Measurements from ENCODE around the gene BNC2. TPM values are rescaled to one million over a fixed set of nuclear protein-coding genes. Genes with fewer than 3 reads are reported as not detected.
A peak's percentile ranks its signal among the peaks of the same experiment; 100 is the strongest.

The BNC2 gene
- total and polyA plus RNA-seq, 2 experiments from 2014 or later: 19.3 to 20.7 TPM

DNA sequence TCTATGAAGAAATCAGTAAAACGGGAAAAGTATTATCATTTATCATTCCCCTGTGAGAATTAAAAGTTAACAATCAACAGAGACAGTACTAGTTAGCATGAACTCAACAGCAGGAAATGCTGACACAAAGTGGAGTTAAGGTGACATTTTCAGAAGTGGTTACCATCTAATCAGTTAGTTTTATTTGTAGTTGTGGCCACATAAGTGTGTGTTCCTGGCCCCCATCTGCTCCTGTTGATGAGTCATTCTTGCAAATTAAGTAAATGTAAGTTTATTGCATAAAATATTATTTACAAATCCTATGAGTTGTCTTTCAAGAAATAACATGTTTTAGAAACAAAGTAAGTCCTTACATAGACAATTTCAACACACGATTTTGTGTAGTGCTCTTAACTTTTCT lies 8.9 kb upstream of the BNC2 start:
- 73% methylated on average over 2 of the region's 2 CpGs for WGBS (ENCODE audit: low lambda C conversion rate, missing lambda C conversion rate)
- Histone ChIP-seq H3K9me3 (ENCODE audit: low read depth) (no peaks in the 10 kb centered on the region), H3K4me1 (ENCODE audit: insufficient read depth) (no peaks in the 10 kb centered on the region), H3K79me2 (no peaks in the 10 kb centered on the region), H3K4me2 (no peak overlapping the region), H3K36me3 (replicated peaks; ENCODE audit: insufficient read depth, low read depth) (no peaks in the 10 kb centered on the region), H3K9me2 (replicated peaks; ENCODE audit: insufficient read depth) (no peaks in the 10 kb centered on the region), H3K27me3 (no peaks in the 10 kb centered on the region), H2AFZ (no peak overlapping the region), H3K27ac (no peak overlapping the region), H4K20me1 (ENCODE audit: insufficient read depth, poor library complexity, severe bottlenecking) (no peaks in the 10 kb centered on the region), H3K4me3 (no peak overlapping the region)
- DNase-seq (ENCODE audit: low spot score): no peak
- TF ChIP-seq EZH2phosphoT487 (IDR thresholded peaks at IDR 0.05; ENCODE audit: low read depth, severe bottlenecking, unreplicated experiment): no peak
- TF ChIP-seq CTCF (IDR thresholded peaks at IDR 0.05; ENCODE audit: poor library complexity): no peak
- no peak for TF ChIP-seq EZH2 (IDR thresholded peaks at IDR 0.05; ENCODE audit: borderline replicate concordance)

GRCh38 chr9:16877256-16877655 lies 6.8 kb upstream of the BNC2 start:
- Histone ChIP-seq H4K20me1 (ENCODE audit: insufficient read depth, poor library complexity, severe bottlenecking) (no peaks in the 10 kb centered on the region), H2AFZ (no peak overlapping the region), H3K4me2 (no peak overlapping the region), H3K27ac (no peak overlapping the region), H3K4me1 (ENCODE audit: insufficient read depth) (no peaks in the 10 kb centered on the region), H3K27me3 (peaks cover 4% of the 10 kb centered on the region), H3K4me3 (no peak overlapping the region), H3K79me2 (no peaks in the 10 kb centered on the region), H3K9me2 (replicated peaks; ENCODE audit: insufficient read depth) (no peaks in the 10 kb centered on the region), H3K36me3 (replicated peaks; ENCODE audit: insufficient read depth, low read depth) (no peaks in the 10 kb centered on the region), H3K9me3 (ENCODE audit: low read depth) (no peaks in the 10 kb centered on the region)
- DNase-seq (ENCODE audit: low spot score): no peak
- WGBS (ENCODE audit: low lambda C conversion rate, missing lambda C conversion rate): 92% methylated on average over 19 of the region's 19 CpGs
- TF ChIP-seq EZH2 (IDR thresholded peaks at IDR 0.05; ENCODE audit: borderline replicate concordance): no peak

- H3K4me2 ChIP-seq: no peak overlapping the region
- H3K4me1 ChIP-seq (ENCODE audit: insufficient read depth): no peaks in the 10 kb centered on the region
- peak; percentile 27 for DNase-seq (ENCODE audit: low spot score)
- H3K27ac ChIP-seq: no peak overlapping the region
- no peaks in the 10 kb centered on the region for H4K20me1 ChIP-seq (ENCODE audit: insufficient read depth, poor library complexity, severe bottlenecking)
- peaks cover 17% of the 10 kb centered on the region for H3K79me2 ChIP-seq
- 67% methylated on average over 6 of the region's 6 CpGs for WGBS (ENCODE audit: low lambda C conversion rate, missing lambda C conversion rate)
- no peaks in the 10 kb centered on the region for H3K9me3 ChIP-seq (ENCODE audit: low read depth)
- H3K27me3 ChIP-seq: peaks cover 7% of the 10 kb centered on the region
- TF ChIP-seq CTCF (IDR thresholded peaks at IDR 0.05; ENCODE audit: poor library complexity) (no peak), EZH2 (IDR thresholded peaks at IDR 0.05; ENCODE audit: borderline replicate concordance) (no peak), EZH2phosphoT487 (IDR thresholded peaks at IDR 0.05; ENCODE audit: low read depth, severe bottlenecking, unreplicated experiment) (no peak)
- no peak overlapping the region for H2AFZ ChIP-seq
- H3K4me3 ChIP-seq: no peak overlapping the region
- H3K9me2 ChIP-seq (replicated peaks; ENCODE audit: insufficient read depth): no peaks in the 10 kb centered on the region
- no peaks in the 10 kb centered on the region for H3K36me3 ChIP-seq (replicated peaks; ENCODE audit: insufficient read depth, low read depth)
Measured at GRCh38 chr9:16873126-16873802, 2.8 kb upstream of the BNC2 start.

DNA sequence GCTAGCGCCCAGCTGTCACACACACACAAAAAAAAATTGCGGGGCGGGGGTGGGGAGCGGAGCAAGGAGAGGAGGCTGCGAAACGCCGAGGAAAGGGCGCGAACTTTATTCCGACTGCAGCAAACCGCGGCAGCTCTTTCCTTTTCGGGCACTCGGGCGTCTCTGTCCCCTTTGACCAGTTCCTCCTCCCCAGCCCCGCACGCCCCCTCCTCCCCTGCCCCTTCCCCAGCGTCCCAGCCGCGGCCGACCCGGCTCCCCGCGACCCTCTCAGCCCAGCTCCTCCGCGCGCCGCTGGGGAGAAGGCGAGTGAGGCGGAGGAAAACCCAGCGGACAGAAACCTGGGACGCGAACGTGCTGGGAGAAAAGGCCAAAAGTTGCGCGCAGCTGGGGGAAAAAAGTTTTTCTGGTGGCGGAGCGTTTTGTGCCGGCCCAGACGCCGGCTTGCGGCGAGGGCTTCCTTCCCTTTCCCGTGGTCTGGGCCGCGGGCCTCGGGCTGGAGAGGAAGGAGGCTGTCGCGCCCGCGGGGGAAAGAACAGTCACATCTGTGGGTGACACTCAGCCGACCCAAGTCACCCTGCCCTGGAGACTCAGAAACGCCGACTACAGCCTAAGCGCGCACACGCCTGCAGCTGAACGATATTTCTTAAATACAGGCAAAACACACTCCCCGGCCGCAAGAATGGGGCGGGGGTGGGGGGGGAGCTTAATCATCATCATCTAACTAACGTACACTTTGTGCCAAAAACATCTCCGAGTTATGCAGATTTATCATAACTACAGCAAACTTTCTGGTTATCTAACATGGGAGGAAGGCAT lies 1.1 kb upstream of the BNC2 start:
- Histone ChIP-seq H3K4me2 (peak overlapping the region; percentile 97), H3K9me3 (ENCODE audit: low read depth) (no peaks in the 10 kb centered on the region), H3K27me3 (peaks cover 10% of the 10 kb centered on the region), H3K36me3 (replicated peaks; ENCODE audit: insufficient read depth, low read depth) (no peaks in the 10 kb centered on the region), H4K20me1 (ENCODE audit: insufficient read depth, poor library complexity, severe bottlenecking) (no peaks in the 10 kb centered on the region), H3K4me1 (ENCODE audit: insufficient read depth) (peaks cover 5% of the 10 kb centered on the region), H3K79me2 (peaks cover 17% of the 10 kb centered on the region), H2AFZ (peak overlapping the region; percentile 77), H3K4me3 (peak overlapping the region; percentile 74), H3K27ac (peak overlapping the region; percentile 91), H3K9me2 (replicated peaks; ENCODE audit: insufficient read depth) (no peaks in the 10 kb centered on the region)
- WGBS (ENCODE audit: low lambda C conversion rate, missing lambda C conversion rate): 2% methylated on average over 45 of the region's 63 CpGs
- DNase-seq (ENCODE audit: low spot score): peak; percentile 50
- TF ChIP-seq EZH2phosphoT487 (IDR thresholded peaks at IDR 0.05; ENCODE audit: low read depth, severe bottlenecking, unreplicated experiment) (no peak), EZH2 (IDR thresholded peaks at IDR 0.05; ENCODE audit: borderline replicate concordance) (no peak), CTCF (IDR thresholded peaks at IDR 0.05; ENCODE audit: poor library complexity) (no peak)
